ENCODE results near the gene ASTL.

ASTL gene

DNA sequence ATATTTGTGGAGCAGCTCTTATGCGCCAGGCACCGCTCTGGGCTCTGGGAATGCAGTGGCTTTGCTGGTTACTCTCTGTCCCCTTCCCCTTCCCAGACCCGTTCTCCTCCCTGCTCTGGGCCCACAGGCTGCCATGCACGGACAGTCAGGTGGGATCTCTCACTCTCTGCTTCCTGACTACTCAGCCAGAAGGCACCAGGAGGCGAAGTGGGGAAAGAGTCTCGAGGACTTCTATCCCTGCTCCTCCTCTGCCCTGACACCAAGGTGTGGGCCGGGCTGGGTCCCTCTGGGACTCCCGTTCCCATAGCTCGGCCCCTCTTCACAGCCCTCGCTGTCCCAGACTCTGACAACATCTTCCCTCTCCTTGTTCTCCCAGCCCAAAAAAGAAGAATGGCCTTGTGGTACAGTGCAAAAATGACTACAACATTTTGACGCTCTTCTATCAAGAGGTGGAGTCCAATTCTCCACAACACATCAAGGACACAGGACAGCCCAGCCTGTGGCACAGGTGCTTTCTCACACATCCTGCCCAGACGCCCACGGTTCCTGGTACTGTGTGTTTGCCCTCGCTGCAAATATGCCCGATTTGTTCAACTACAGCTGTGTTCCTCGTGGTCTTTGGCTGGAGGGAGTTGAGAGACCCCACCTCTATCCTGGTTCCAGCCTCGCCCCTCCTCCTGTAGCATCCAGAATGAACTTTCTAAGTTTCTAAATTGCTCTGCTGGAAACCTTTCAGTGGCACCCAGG lies 21.0 kb upstream of the ASTL start:
- no peak for DNase-seq (ENCODE audit: low spot score)

DNA sequence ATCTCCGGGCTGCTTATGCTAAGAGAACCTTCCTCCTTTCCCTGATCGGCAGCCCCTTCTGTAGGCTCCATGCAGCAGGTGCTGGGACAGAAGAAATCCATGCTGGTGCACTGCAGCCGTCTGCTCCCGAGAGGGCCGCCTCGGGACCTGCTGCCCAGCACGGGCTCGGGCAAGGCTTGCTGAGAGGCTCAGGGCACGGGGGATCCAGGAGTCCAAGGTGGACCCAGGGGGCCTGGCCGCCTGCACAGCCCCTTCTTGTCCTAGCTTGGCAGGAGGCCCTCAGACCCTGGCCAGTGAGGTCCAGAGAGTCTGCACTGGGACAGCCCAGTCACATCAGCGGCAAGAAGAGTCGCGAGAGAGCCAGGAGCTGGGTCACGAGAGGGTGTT lies 20.2 kb upstream of the ASTL start:
- no peak for DNase-seq (ENCODE audit: low spot score)

DNA sequence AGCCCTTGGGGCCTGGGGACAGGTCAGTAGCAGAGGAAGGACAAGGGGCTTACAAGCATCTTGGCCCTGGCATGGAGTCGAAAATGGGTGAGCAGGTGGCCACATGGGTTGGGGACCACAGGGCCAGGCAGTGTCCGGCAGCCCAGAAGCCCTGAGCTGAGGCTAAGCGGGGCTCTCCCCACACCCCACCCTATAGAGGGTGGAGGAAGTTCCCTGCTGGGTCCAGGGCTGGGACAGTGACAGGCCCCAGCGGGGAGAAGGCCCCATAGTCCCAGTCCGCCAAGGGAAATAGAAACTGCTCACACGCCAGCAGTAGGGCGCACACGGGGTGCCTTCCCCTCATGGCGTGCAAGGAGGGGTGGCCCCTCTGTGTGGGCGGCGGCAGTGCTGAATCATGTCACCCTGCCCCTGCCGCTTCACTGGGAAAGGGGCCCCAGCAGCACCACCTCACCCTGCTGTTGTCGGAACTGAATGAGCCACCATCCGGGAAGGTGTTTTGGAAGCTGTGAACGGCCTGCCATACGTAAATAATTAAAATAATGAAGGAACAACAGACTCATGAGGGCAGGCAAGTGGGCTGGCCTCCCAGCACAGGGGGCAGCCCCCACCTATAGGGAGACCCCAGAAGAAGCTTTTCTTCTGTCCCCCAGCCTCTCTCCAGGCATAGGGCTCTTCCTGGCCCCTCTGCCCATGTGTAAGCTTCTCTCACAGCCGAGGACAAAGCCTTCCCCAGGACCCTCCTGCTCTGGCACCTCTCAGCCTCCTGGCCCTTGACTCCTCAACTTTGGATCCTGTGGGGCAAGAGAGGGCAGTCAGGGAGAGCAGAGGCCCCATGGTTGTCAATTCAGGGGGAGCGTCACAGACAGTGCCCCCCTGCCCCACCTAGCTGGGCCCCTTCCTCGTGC lies 19.6 kb upstream of the ASTL start:
- DNase-seq (ENCODE audit: low spot score), result no peak

DNA sequence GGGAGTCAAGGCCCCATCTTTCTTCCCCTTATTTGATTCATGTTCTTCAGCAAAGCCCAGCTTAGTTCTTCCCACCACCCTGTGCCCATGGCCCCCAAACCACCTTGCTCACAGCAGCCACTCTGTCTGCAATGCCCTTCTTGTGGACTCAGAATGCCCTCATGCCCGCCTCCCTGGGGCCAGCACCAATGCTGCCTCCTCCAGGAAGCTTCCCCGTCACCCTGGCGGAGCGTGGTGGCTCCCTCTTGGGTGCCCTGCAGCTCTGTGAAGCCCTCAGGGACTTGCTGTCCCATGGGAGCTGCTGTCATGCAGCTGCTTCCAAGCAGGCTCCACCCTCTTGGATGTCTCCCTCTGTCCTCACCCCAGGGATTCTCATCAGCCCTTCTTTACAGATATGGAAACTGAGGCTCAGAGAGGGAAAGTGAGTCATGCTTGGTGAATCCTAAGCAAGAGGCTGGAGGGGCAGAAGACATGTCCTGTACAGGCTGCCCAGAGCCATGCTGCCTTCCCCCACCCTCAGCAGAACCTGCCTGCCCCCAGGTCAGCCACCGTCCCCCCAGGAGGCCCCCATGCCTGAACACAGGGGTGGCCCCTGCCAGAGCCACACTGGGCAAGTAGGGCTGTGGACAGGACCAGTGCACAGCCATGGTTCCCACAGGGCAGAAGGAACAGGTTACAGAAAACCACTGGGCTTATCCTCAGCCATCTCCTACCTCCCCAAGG lies 18.8 kb upstream of the ASTL start:
- DNase-seq (ENCODE audit: low spot score), result no peak

DNA sequence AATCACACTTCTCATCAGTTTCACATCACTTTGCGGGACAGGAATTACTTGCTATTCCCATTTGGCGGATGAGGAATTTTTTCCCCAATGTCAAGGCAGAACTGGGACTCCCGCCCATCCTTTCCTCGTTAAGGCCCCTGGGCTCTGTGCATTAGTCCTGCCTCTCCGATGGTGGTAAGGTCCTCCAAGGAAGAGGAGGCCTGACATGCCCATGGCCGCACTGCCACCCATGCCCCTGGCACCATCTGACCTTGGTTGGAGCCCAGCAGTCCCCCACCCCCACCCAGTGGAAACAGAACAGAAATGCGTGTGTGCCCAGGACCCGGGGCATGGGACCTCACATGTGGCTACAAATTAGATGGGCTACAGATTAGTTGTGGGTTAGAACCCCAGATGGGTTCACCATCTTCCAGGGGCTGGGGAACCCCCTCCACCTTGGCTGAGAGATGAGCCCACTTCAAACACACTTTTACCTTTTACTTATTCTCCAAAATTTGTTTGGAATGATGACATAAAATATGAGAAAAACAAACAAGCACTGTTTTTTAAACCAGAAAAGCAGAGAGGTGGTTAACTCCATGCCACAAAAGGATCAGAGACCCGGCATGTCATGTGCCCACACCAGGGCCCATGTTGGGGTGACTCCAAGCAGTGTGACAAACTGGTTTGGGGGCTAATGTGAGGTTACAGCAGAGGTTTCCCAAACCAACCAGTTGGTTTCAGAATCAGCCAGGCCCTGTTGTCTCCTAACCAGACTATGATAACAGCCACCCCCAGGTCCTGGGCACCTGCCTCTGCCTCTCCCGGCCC lies 17.9 kb upstream of the ASTL start:
- no peak for DNase-seq (ENCODE audit: low spot score)

DNA sequence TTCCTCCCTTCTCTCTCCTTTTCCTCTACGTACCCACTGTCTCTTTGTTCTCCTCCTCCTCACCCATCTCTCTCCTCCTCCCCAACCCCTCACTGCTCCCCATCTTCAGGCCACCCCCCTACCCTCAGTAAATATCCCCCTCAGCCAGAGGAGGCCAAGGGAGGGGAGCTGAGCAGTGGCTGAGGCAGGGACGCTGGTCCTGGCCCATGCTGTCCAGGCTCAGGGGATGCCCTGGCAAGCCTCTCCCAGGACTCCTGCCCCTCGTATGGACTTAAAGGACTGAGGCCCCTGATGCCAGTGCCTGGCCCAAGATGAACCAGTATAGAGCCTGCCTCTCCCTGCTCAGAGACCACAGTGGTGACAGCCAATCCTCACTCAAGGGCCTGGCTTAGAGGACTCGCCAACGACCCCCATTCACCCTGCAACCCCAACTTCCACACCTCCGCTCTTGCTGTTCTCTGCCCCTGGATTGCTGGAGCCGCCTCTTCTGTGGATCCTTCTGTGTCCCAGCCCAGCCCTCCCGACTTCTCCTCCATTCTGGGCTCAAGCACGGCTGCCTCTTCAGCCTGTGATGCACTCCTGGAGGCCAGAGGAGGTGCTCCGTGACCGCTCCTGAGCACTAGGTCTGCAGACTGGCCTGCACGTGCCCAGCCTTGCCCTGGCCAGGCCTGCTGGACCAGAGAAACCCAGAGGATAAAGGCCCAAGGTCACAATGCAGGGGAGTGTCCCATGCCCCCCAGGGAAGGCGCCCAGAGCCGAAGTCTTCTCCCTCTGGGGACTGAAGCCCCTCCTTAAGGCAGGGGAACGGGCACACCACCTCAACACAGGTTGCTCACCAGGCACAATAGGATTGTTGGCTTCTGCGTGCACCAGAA lies 16.4 kb upstream of the ASTL start:
- DNase-seq (ENCODE audit: low spot score), result no peak

DNA sequence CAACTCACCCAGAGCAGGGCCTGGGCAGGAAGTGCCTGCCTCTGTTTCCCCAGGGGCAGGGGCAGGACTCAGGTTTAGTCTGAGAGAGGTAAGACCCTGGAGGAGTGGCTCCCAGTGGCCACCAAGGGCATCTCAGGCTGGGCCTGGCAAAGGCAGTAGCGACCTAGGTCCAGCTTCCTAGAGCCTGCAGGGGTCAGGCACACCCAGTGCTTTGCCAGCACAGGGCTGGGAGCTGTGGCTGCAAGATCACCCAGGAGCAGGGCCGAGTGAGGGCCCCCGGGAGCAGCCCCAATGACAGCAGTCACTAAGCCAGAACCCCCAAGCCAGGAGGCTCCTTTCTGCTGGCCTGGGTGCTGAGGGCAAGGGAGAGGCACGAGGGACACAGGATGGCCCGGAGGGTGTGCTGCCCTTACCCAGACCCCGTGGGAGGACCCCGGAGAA lies 15.7 kb upstream of the ASTL start:
- DNase-seq (ENCODE audit: low spot score), result no peak

DNA sequence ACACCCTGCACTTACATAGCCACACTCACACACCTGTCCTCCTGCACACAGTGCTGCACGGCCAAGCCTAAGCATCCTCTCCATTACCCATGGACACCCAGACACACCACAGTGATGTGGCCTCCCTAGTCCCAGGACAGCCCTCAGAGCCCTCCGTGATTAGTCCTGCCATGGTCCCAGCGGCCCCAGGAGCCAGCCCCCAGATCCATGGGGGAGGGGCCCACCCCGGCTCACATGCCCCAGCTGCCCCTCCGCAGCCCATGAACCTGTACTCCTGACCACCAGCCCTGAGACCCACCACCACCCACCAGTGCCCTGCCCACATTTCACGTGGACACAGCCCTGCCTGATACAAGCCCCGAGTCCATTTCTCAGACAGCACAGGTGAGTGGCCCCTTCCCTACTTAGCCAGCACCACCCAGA lies 15.0 kb upstream of the ASTL start:
- DNase-seq (ENCODE audit: low spot score), result no peak

DNA sequence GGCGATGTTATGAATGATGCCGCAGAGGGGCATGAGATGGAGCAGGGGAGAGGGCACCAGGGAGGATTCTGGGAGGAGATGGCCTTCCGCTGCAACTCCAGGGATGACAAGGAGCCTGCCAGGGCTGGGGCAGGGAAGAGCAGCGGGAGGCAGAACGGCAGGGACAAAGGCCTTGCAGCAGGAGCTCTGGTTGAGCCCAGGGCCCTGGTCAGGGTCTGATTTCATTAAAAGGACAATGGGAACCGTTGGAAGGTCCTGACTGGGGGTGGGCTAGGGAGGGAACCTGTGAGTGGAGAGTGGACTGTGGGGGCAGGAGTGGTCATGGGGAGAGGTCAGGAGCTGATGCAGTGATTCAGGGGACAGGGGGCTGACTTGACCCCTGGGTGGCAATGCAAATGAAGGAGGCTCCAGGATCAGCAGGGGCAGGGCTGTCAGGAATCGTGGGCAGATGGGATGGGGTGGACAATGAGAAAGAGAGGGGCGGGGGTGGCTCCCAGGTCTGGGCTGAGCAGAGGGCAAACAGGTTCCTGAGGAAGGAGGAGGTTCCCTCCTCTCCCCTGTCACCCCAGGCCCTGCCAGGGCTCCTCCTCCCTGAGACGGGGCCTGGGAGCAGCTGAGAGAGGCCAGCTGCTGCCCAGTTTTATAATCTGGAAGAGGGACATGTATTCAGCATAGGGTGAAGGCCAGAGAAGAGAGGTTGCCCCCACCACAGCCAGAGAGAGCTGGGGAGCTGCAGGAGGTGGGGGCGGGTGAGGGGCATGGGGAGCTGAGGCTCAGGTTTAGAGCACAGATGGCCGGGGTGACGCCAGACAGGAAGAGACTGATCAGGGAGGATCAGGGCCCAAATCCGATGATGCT lies 14.2 kb upstream of the ASTL start:
- DNase-seq (ENCODE audit: low spot score), result no peak

DNA sequence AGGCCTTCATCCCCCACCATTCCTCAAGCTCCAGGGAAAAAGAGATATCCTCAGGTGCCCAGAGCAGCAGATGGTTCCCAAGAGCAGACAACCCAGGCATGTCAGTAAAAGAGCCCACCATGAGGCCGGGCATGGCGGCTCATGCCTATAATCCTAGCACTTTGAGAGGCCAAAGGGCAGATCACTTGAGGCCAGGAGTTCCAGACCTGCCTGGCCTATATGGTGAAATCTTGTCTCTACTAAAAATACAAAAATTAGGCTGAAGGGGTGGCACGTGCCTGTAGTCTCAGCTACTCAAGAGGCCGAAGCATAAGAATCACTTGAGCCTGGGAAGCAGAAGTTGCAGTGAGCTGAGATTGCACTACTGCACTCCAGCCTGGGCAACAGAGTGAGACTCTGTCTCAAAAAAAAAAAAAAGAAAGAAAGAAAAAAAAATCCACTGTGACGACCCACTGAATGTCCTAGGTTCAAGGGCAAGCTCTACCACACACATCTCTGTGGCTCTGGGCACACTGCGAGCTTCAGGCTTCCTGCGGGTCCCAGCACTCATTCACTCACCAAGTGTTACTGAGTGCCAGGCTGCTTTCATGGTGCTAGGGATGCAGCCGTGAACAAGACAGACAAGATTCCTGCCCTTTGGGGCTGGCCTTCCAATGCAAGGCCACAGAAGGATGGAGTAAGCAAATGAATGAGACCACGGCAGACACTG lies 13.4 kb upstream of the ASTL start:
- no peak for DNase-seq (ENCODE audit: low spot score)

DNA sequence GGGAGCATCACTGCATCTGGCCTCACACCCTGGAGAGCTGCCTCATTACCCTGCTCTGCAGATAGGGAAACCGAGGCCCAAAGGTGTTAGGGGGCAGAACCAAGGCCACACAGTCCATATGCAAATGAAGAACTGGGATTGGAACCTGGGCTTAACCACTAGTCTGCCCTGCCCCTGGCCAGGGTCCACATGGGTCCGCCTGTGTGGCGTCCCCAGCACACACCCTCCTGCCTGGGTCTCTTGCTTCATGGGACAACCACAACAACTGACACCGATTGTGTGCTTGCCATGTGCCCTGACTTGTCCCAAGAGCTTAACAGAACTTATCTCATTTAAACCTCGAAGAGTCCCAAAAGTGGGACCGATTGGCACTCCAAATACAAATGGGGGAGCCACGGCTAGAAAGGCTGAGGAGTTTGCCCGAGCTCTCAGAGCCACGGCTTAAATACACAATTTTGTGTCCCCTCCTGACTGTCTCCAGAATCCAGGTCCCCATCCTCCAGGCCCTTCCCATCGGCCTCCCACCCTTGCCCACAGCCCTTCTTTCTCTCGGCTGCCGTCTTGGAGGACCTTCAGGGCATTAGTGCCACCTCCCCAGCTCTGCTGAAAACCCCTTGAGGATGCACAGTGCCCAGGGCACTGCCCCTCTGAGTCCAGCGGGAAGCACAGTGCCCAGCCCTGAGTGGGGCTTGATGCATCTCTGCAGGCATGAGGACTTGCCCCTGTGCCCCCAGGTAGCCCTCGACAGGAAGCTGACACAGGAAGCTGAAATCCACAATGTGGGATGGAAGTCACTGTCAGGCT lies 12.7 kb upstream of the ASTL start:
- DNase-seq (ENCODE audit: low spot score), result no peak

DNA sequence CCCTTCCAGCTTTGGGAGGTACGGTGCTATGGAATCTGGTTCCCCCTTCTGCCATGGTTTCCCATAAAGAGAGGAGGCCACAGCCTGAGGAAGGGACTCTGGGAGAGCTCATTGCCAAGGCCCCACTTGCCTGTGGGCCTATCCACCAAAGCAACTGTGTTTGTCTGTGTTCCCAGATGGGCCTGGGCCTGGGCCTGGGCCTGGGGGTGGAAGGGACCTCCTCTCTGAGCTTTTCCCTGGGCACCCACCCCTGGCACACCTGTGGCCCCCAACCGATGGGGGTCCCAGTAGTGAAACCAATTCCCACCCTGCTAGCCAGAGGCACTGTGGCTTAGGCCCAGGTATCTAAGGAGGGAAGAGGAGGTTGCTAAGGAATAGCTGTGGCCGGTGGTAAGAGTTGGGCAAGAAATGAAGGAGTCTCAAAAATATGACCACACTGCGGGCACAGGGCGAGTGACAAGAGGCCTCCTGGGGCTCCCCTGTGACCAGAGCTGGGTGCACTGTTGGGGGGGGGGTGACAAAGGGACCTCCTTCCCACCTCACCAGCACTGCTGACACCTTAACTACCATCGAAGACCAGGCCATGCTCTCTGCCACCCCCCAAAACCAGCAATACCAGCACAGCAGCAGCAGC lies 11.8 kb upstream of the ASTL start:
- DNase-seq (ENCODE audit: low spot score), result no peak

DNA sequence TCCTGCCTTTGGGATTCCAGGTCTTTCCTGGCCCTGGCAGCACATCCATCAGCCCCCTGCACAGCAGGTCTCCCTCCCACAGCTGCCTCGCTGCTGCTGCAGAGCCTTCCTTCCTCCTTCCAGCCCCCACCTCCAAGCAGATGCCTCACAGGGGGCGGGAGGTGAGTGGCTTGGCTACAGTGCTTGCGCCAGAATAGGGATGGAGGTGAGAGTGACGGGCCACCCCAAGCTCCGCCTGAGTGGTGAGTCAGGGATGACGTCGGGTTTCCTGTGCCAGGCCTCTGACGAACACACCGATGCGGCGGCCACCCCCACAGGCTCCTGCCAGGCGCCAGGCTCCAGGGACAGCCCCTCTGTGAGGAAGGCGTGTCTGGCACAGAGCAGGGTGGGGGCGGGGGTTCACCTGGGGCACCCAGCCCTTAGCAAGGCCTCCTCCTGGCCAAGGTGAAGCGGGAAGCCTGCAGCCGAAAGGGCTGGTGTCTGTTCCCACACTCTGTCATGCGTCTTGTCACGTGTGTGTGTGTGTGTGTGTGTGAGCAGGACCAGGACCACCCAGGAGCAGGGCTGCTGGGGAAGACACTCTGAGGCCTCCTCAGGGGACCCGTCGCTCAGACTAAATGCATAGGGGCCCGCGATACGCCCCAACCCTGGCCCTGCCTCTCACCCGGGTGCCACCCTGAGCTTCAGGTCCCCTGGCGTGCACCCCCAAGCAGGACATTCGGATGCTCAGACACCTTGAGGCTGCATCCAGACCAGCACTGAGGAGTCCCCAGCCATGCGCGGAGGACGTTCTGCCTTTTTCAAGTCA lies 10.3 kb upstream of the ASTL start:
- DNase-seq (ENCODE audit: low spot score), result peak; percentile 77

DNA sequence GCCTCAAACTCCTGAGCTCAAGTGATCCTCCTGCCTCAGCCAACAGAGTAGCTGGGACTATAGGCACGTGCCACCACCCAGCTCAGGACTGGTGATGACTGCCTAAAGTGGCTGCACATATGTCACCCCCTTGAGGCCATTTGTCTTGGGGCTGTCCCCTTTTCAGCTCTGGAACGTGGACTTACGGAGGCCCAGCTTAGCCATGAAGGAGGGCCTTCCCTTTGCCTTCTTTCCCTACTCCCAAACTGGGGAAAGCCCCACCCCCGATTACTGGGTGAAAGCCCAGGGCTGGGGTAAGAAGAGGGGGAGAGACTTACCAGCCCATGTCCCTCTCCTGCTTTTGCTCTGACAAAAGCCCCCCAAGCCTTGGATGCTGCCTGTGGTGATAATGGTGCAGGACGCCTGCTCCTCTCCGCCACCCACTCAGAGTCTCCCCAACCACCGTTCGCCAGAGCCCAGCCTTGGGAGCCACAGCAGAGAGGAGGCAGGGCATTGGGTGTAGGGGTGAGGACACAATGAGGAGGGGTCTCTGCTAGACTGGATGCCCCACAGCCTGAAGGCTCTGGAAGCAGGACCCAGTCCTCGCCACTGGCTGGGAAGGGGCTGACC lies 9.4 kb upstream of the ASTL start:
- DNase-seq (ENCODE audit: low spot score), result no peak

DNA sequence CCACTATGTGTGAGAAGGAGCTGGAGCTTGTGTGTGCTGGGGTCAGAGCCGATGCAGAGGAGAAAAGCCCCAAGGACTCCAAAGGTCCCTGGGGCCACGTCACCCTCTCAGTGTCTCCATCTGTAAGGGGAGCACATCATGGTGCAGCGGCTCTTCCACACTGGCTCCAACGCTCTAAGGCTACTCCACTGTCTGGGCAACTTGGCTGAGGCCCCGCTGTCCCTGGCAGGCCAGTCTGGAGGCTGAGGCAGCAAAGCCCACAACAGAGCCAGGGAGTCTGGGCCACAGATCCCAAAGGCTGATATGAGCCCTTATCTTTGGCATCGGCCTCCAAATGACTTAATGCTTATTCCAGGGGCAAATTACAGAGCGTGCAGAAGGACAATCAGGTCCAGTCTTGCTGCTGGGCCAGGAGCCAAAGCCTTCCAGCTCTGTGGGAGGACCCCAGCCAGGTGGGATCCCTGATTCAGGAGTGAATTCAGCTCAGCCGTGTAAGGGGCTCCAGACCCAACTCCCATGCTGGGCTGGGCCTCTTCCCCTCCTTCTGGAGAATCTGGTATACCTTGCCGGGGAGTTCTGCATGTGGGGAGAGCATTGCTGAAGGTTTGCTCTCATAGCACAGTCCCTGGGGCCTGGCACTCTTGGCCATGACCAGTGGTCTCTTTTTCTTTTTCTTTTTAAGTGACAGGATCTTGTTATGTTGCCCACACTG lies 8.7 kb upstream of the ASTL start:
- DNase-seq (ENCODE audit: low spot score), result no peak

All from GM03348 (cell line).